HUES64 (cell line): ENCODE results near the gene CEACAM5.

ENCODE experiments used
- H3K27ac ChIP-seq: 2 replicates; pipeline ENCODE4 v1.7.0; 2013; ENCODE audit warnings: low read depth, low read length, inconsistent platforms
- H3K27me3 ChIP-seq: 2 replicates; pipeline ENCODE4 v1.6.1; 2013; ENCODE audit warnings: mild to moderate bottlenecking, low read length; ENCODE audit not compliant: insufficient read depth
- H3K36me3 ChIP-seq: 2 replicates; pipeline ENCODE4 v1.6.1; 2013; ENCODE audit warnings: mild to moderate bottlenecking, low read length; ENCODE audit not compliant: insufficient read depth
- H3K4me1 ChIP-seq: 2 replicates; pipeline ENCODE4 v1.6.1; 2013; ENCODE audit warnings: mild to moderate bottlenecking, low read length, moderate library complexity; ENCODE audit not compliant: insufficient read depth
- H3K4me3 ChIP-seq: 2 replicates; pipeline ENCODE4 v1.5.1; 2013; ENCODE audit warnings: mild to moderate bottlenecking, low read length, moderate library complexity
- H3K9ac ChIP-seq: 2 replicates; pipeline ENCODE4 v1.6.1; 2013; ENCODE audit warnings: mild to moderate bottlenecking, low read depth, low read length
- H3K9me3 ChIP-seq: 2 replicates; pipeline ENCODE4 v1.6.1; 2013; ENCODE audit warnings: low read depth, low read length; ENCODE audit not compliant: insufficient read depth
- WGBS: fragments of 150-250, 120-280 bp; methylation state at CpG from one replicate; pipeline ENCODE4 v1.1.7; 2013; ENCODE audit warnings: missing lambda C conversion rate; 5-methylcytosine and 5-hydroxymethylcytosine counted together

The CEACAM5 gene

DNA sequence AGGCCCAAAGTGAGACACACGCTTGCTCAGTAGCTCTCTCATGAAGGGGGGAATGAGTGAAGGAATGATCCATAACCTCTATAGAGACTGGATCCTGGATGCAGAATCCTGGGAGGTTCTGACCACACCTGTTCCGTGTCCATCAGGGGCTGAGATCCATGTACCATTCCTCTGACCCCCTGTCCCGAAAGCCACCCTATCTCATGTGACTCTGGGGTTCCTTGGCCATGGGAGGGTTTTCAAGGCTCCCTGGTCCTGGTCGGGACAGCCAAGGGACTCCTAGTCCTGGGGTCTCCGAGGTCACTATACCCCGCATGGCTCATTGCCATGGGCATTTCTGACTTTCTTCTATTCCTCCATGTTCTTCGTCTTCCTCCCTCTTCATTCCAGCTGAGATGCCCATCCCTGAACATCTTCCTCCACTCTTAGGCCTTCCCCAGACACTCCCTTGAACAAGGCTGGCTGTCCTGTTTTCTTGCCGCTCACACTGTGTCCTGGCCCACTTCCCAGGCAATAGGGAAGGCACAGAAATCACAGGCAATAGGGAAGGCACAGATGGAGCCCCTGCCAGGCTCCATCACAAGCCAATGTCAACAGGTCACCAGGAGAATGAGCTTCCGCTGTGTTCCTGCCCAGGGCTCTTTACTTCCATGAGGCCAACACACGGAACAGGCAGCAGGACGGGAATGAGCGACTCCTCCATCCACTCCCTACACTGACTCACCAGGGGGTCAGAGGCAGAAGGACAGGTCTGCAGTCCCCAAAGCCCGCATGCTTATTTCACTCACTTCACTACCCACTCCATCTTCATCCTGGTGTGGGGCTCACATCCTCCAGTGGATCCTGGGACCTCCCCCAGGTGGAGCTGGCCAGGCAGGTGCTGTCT, 3.2 kb downstream of the CEACAM5 start:
- no peaks in the 10 kb centered on the region for H3K27me3 ChIP-seq

GRCh38 chr19:41714598-41714997, 6.2 kb downstream of the CEACAM5 start:
- Histone ChIP-seq H3K9me3 (peaks cover 9% of the 10 kb centered on the region; the same call in 1 of the 2 replicates), H3K4me3 (no peak overlapping the region), H3K4me1 (no peaks in the 10 kb centered on the region), H3K27ac (no peak overlapping the region), H3K36me3 (no peaks in the 10 kb centered on the region), H3K27me3 (no peaks in the 10 kb centered on the region), H3K9ac (no peak overlapping the region)
- WGBS, result 77% methylated on average over 4 of the region's 5 CpGs

More for the DNA sequence above, 3.2 kb downstream of the CEACAM5 start:
- H3K4me3 ChIP-seq, result no peak overlapping the region
- H3K27ac ChIP-seq, result no peak overlapping the region
- H3K4me1 ChIP-seq, result no peaks in the 10 kb centered on the region
- H3K36me3 ChIP-seq, result no peaks in the 10 kb centered on the region
- H3K9ac ChIP-seq, result no peak overlapping the region
- 83% methylated on average over 13 of the region's 13 CpGs for WGBS
- peaks cover 9% of the 10 kb centered on the region; the same call in 1 of the 2 replicates for H3K9me3 ChIP-seq

GRCh38 chr19:41718761-41719160, 10.3 kb downstream of the CEACAM5 start:
- 83% methylated on average over 6 of the region's 6 CpGs for WGBS
- no peaks in the 10 kb centered on the region for H3K4me1 ChIP-seq
- H3K27me3 ChIP-seq, result no peaks in the 10 kb centered on the region
- no peaks in the 10 kb centered on the region for H3K36me3 ChIP-seq
- peaks cover 11% of the 10 kb centered on the region for H3K9me3 ChIP-seq
- no peak overlapping the region for H3K9ac ChIP-seq
- H3K4me3 ChIP-seq, result no peak overlapping the region
- no peak overlapping the region for H3K27ac ChIP-seq

- no peak overlapping the region for H3K9ac ChIP-seq
- H3K27ac ChIP-seq, result no peak overlapping the region
- H3K27me3 ChIP-seq, result no peaks in the 10 kb centered on the region
- peaks cover 10% of the 10 kb centered on the region; the same call in 1 of the 2 replicates for H3K9me3 ChIP-seq
- no peaks in the 10 kb centered on the region for H3K4me1 ChIP-seq
- H3K36me3 ChIP-seq, result no peaks in the 10 kb centered on the region
- WGBS, result 79% methylated on average over 3 of the region's 3 CpGs
- H3K4me3 ChIP-seq, result no peak overlapping the region
Measured at GRCh38 chr19:41720103-41720502, 11.7 kb downstream of the CEACAM5 start.

- H3K9me3 ChIP-seq, result no peaks in the 10 kb centered on the region
- H3K4me3 ChIP-seq, result no peak overlapping the region
- 44% methylated on average over 5 of the region's 5 CpGs for WGBS
- H3K4me1 ChIP-seq, result no peaks in the 10 kb centered on the region
- H3K36me3 ChIP-seq, result no peaks in the 10 kb centered on the region
- no peaks in the 10 kb centered on the region for H3K27me3 ChIP-seq
- H3K9ac ChIP-seq, result no peak overlapping the region
- H3K27ac ChIP-seq, result no peak overlapping the region
Measured at GRCh38 chr19:41726493-41726892, 18.1 kb downstream of the CEACAM5 start.

DNA sequence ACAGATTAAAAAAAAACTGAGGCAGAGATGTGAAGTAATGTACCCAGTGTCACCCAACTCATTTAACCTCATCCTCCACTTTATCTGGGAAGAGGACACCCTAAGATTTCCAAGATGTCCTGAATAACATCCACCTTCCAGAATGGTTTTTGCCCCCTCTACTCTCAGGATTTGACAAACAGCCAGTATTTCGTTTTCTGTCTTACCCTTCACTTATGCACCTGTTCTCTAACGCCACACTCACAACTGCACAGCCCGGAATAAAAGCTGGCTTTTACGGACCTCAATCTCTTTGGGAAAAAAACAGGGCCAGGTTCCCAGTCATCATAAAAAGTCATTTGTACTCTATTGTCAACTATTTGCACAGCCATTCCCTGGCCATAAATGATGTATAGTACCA, 25.7 kb downstream of the CEACAM5 start:
- no peaks in the 10 kb centered on the region for H3K27me3 ChIP-seq
- H3K9ac ChIP-seq, result no peak overlapping the region
- H3K27ac ChIP-seq, result no peak overlapping the region
- H3K9me3 ChIP-seq, result no peaks in the 10 kb centered on the region
- 75% methylated on average over 4 of the region's 4 CpGs for WGBS
- H3K4me3 ChIP-seq, result no peak overlapping the region
- no peaks in the 10 kb centered on the region for H3K4me1 ChIP-seq
- no peaks in the 10 kb centered on the region for H3K36me3 ChIP-seq

- WGBS, result 91% methylated on average over 3 of the region's 3 CpGs
- H3K9me3 ChIP-seq, result no peaks in the 10 kb centered on the region
- no peak overlapping the region for H3K9ac ChIP-seq
- no peak overlapping the region for H3K4me3 ChIP-seq
- no peaks in the 10 kb centered on the region for H3K4me1 ChIP-seq
- no peaks in the 10 kb centered on the region for H3K27me3 ChIP-seq
- no peak overlapping the region for H3K27ac ChIP-seq
- no peaks in the 10 kb centered on the region for H3K36me3 ChIP-seq
Measured at GRCh38 chr19:41734585-41734984, 26.2 kb downstream of the CEACAM5 start.

DNA sequence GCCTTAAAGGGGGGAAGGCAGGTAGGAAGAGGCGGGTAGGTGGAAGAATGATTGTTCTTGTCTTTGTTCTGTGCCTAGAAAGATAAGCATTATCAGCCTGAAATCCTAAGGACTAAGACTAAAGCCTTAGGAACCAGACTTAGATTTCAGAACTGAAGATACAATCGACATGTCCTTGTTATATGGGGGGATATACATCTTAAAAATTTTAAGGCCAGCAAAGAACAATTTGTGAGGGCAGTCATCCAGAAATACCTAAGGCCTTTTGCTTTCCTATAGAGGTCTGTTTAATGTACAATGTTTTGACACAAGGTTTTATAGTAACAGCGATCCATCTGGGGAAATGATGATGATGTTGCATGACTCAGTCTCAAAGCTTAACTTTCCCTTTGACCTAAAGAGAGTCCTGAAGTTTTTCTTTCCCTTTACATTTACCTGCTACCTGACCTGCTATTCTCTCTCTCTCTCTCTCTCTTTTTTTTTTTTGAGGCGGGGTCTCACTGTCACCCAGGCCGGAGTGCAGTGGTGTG, 26.7 kb downstream of the CEACAM5 start:
- 79% methylated on average over 5 of the region's 5 CpGs for WGBS
- H3K9me3 ChIP-seq, result no peaks in the 10 kb centered on the region
- H3K27ac ChIP-seq, result no peak overlapping the region
- H3K27me3 ChIP-seq, result no peaks in the 10 kb centered on the region
- no peak overlapping the region for H3K4me3 ChIP-seq
- no peak overlapping the region for H3K9ac ChIP-seq
- H3K36me3 ChIP-seq, result no peaks in the 10 kb centered on the region
- H3K4me1 ChIP-seq, result no peaks in the 10 kb centered on the region

DNA sequence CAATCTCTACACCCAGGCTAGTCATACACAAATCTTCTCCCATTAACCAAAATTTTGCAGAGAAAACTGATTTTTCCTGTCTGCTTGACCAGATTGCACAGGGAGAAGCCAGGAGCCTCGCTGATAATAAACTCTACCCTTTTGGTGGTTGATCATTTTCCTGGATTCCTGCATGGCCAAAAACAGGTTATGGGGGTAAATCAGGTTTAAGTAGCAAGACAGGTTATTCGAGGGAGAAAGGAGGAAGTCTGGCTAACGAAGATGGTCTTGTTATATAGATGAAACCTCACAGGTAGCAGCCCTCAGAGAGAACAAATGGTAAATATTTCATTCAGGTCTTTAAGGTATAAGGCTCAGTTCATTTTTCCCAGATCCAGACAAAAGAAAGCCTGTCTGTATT, 30.9 kb downstream of the CEACAM5 start:
- WGBS, result 50% methylated on average over 3 of the region's 3 CpGs
- Histone ChIP-seq H3K27me3 (no peaks in the 10 kb centered on the region), H3K9me3 (no peaks in the 10 kb centered on the region), H3K4me3 (no peak overlapping the region), H3K9ac (no peak overlapping the region), H3K4me1 (no peaks in the 10 kb centered on the region), H3K27ac (no peak overlapping the region), H3K36me3 (no peaks in the 10 kb centered on the region)

- Histone ChIP-seq H3K27ac (no peak overlapping the region), H3K27me3 (no peaks in the 10 kb centered on the region), H3K4me1 (no peaks in the 10 kb centered on the region), H3K9ac (no peak overlapping the region), H3K9me3 (no peaks in the 10 kb centered on the region), H3K36me3 (no peaks in the 10 kb centered on the region), H3K4me3 (no peak overlapping the region)
- 68% methylated on average over 5 of the region's 5 CpGs for WGBS
Measured at GRCh38 chr19:41740415-41741243, 32.2 kb downstream of the CEACAM5 start.

DNA sequence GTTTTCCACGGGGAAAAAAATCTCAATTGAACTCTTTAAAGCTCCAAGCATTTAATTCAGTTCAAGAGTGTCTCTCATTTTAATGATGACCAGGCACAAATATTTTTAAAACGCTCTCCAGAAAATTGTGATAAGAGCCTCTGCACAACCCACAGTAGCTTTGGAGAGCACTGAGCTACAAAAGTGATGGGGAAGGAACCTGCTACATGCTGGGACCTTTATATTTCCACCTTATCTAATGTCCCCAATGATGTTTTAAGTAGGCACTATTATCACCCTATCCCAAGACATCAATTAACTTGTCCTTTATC, 32.8 kb downstream of the CEACAM5 start:
- no peak overlapping the region for H3K9ac ChIP-seq
- 80% methylated on average over 2 of the region's 2 CpGs for WGBS

More for the DNA sequence above, 32.8 kb downstream of the CEACAM5 start:
- Histone ChIP-seq H3K27ac (no peak overlapping the region), H3K4me3 (no peak overlapping the region), H3K36me3 (no peaks in the 10 kb centered on the region), H3K9me3 (no peaks in the 10 kb centered on the region), H3K27me3 (peaks cover 5% of the 10 kb centered on the region; the same call in 1 of the 2 replicates), H3K4me1 (no peaks in the 10 kb centered on the region)
